Measurements from ENCODE around the gene TMPRSS12. TPM values are rescaled to one million over a fixed set of nuclear protein-coding genes. Genes with fewer than 3 reads are reported as not detected.

Gene TMPRSS12
- total RNA-seq, 1 experiment from 2014 or later, result not detected

- Histone ChIP-seq H3K9me3 (peaks cover 8% of the 10 kb centered on the region; the same call in 1 of the 2 replicates), H3K27me3 (replicated peaks; ENCODE audit: control insufficient read depth, insufficient read depth, low read length) (no peaks in the 10 kb centered on the region), H3K4me3 (ENCODE audit: low read depth, low read length) (no peak overlapping the region), H3K36me3 (ENCODE audit: control insufficient read depth, insufficient read depth, low read length) (no peaks in the 10 kb centered on the region; the same call in 1 of the 2 replicates), H3K4me1 (peaks cover 10% of the 10 kb centered on the region)
- peaks cover 5% of the 10 kb centered on the region for H3K36me3 Mint-ChIP-seq (ENCODE audit: insufficient read depth, unreplicated experiment)
- H3K9me3 Mint-ChIP-seq (ENCODE audit: unreplicated experiment), result peaks cover 18% of the 10 kb centered on the region
- H3K27ac Mint-ChIP-seq (ENCODE audit: unreplicated experiment), result no peak overlapping the region
- H3K4me1 Mint-ChIP-seq (ENCODE audit: low read depth, unreplicated experiment), result peaks cover 8% of the 10 kb centered on the region
- ChIA-PET CTCF (no interaction called here), POLR2A (no interaction called here)
- no TSS peak for BruUV-seq (replicated peaks)
- H3K27me3 Mint-ChIP-seq (ENCODE audit: insufficient read depth, unreplicated experiment), result no peaks in the 10 kb centered on the region
- intact Hi-C loops (cut with micrococcal nuclease; ENCODE audit: unreplicated experiment), result no loop called here
- TF ChIP-seq CTCF (IDR thresholded peaks at IDR 0.05; ENCODE audit: insufficient read depth in 1 of 2, low read depth in 1 of 2, low read length in 1 of 2, severe bottlenecking in 1 of 2, unreplicated experiment in 1 of 2), result no peak
- no peak overlapping the region for H3K4me3 Mint-ChIP-seq (ENCODE audit: unreplicated experiment)
- no peak for DNase-seq
These were observed 3.7 kb upstream of the TMPRSS12 start for GRCh38 chr12:50839042-50839441.

GRCh38 chr12:50840809-50841487 is 1.8 kb upstream of the TMPRSS12 start:
- no peak overlapping the region for H3K27ac Mint-ChIP-seq (ENCODE audit: unreplicated experiment)
- no peaks in the 10 kb centered on the region for H3K9me3 Mint-ChIP-seq (ENCODE audit: unreplicated experiment)
- Histone ChIP-seq H3K4me1 (peaks cover 18% of the 10 kb centered on the region), H3K36me3 (ENCODE audit: control insufficient read depth, insufficient read depth, low read length) (no peaks in the 10 kb centered on the region; the same call in 1 of the 2 replicates), H3K4me3 (ENCODE audit: low read depth, low read length) (no peak overlapping the region), H3K27me3 (replicated peaks; ENCODE audit: control insufficient read depth, insufficient read depth, low read length) (no peaks in the 10 kb centered on the region), H3K9me3 (no peaks in the 10 kb centered on the region)
- no peak for DNase-seq
- H3K4me3 Mint-ChIP-seq (ENCODE audit: unreplicated experiment), result no peak overlapping the region
- ChIA-PET POLR2A (no interaction called here), CTCF (interaction anchor here (0.5 kb wide), 1 partner anchor 15 kb away, joined by 7 read pairs; no protein-coding TSS in a partner anchor)
- no TSS peak for BruUV-seq (replicated peaks)
- H3K27me3 Mint-ChIP-seq (ENCODE audit: insufficient read depth, unreplicated experiment), result no peaks in the 10 kb centered on the region
- H3K36me3 Mint-ChIP-seq (ENCODE audit: insufficient read depth, unreplicated experiment), result no peaks in the 10 kb centered on the region
- H3K4me1 Mint-ChIP-seq (ENCODE audit: low read depth, unreplicated experiment), result peaks cover 16% of the 10 kb centered on the region
- TF ChIP-seq CTCF (IDR thresholded peaks at IDR 0.05; ENCODE audit: insufficient read depth in 1 of 2, low read depth in 1 of 2, low read length in 1 of 2, severe bottlenecking in 1 of 2, unreplicated experiment in 1 of 2), result no peak
- intact Hi-C loops (cut with micrococcal nuclease; ENCODE audit: unreplicated experiment), result no loop called here

- Mint-ChIP-seq H3K9me3 (ENCODE audit: unreplicated experiment) (no peaks in the 10 kb centered on the region), H3K36me3 (ENCODE audit: insufficient read depth, unreplicated experiment) (no peaks in the 10 kb centered on the region), H3K4me3 (ENCODE audit: unreplicated experiment) (peak overlapping the region; percentile 0), H3K27ac (ENCODE audit: unreplicated experiment) (peak overlapping the region; percentile 55), H3K27me3 (ENCODE audit: insufficient read depth, unreplicated experiment) (no peaks in the 10 kb centered on the region), H3K4me1 (ENCODE audit: low read depth, unreplicated experiment) (peaks cover 16% of the 10 kb centered on the region)
- Histone ChIP-seq H3K27me3 (replicated peaks; ENCODE audit: control insufficient read depth, insufficient read depth, low read length) (no peaks in the 10 kb centered on the region), H3K36me3 (ENCODE audit: control insufficient read depth, insufficient read depth, low read length) (no peaks in the 10 kb centered on the region; the same call in 1 of the 2 replicates), H3K4me3 (ENCODE audit: low read depth, low read length) (no peak overlapping the region), H3K4me1 (peaks cover 18% of the 10 kb centered on the region), H3K9me3 (no peaks in the 10 kb centered on the region)
- ChIA-PET CTCF (no interaction called here), POLR2A (no interaction called here)
- no peak for TF ChIP-seq CTCF (IDR thresholded peaks at IDR 0.05; ENCODE audit: insufficient read depth in 1 of 2, low read depth in 1 of 2, low read length in 1 of 2, severe bottlenecking in 1 of 2, unreplicated experiment in 1 of 2)
- intact Hi-C loops (cut with micrococcal nuclease; ENCODE audit: unreplicated experiment), result no loop called here
- no TSS peak for BruUV-seq (replicated peaks)
- DNase-seq, result no peak
These were observed 802 bp upstream of the TMPRSS12 start for GRCh38 chr12:50841716-50842531.
